22Rv1 (cell line): ENCODE measurements around the gene KIN.

Experiments used
- H3K27ac ChIP-seq: fragments of 450-650 bp; 2 replicates; pipeline ENCODE4 v1.5.1; 2017
- ZFX ChIP-seq: fragments of 450-650 bp; IDR thresholded peaks from 2 replicates; pipeline ENCODE4 v1.6.1; 2017; ENCODE audit warnings: antibody characterized with exemption, borderline replicate concordance
- TF ChIP-seq, protein P1 (sequence below): fragments of 450-650 bp; IDR thresholded peaks from 2 replicates; pipeline ENCODE4 v1.5.1; 2017; ENCODE audit warnings: mild to moderate bottlenecking

KIN gene

DNA sequence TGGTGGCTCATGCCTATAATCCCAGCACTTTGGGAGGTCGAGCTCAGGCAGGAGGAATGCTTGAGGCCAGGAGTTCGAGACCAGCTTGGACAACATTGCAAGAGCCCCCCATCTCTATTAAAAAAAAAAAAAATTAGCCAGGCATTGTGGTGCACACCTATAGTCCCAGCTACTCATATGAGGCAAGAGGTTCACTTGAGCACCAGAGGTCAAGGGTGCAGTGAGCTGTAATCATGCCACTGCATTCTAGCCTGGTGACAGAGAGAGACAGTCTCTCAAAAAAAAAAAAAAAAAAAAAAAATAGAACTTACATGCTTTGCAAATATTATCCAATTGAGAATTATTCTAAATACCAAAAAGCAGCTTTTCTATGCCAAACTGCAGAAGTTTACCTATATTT lies 11.0 kb downstream of the KIN start:
- no peak overlapping the region for H3K27ac ChIP-seq
- no peak for TF ChIP-seq ZFX
- TF ChIP-seq, protein P1, sequence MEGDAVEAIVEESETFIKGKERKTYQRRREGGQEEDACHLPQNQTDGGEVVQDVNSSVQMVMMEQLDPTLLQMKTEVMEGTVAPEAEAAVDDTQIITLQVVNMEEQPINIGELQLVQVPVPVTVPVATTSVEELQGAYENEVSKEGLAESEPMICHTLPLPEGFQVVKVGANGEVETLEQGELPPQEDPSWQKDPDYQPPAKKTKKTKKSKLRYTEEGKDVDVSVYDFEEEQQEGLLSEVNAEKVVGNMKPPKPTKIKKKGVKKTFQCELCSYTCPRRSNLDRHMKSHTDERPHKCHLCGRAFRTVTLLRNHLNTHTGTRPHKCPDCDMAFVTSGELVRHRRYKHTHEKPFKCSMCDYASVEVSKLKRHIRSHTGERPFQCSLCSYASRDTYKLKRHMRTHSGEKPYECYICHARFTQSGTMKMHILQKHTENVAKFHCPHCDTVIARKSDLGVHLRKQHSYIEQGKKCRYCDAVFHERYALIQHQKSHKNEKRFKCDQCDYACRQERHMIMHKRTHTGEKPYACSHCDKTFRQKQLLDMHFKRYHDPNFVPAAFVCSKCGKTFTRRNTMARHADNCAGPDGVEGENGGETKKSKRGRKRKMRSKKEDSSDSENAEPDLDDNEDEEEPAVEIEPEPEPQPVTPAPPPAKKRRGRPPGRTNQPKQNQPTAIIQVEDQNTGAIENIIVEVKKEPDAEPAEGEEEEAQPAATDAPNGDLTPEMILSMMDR, result no peak

- H3K27ac ChIP-seq, result peak overlapping the region; percentile 49
- TF ChIP-seq, protein P1, result no peak
- TF ChIP-seq ZFX, result no peak
These were observed 13.7 kb downstream of the KIN start for GRCh38 chr10:7773845-7774801.

DNA sequence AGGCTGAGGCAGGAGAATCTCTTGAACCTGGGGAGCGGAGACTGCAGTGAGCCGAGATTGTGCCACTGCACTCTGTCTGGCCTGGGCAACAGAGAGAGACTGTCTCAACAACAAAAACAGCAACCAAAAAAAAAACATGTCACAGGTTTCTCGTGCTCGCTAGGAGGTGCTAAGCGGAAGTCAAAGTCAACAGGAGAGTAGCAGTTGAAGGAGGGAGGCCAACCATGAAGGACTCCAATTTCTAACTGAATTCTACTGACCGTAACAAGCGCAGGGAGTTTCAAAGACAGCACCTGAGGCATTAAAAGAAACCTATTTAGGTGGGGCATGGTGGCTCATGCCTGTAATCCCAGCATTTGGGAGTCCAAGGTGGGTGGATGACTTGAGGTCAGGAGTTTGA lies 19.4 kb downstream of the KIN start:
- no peak overlapping the region for H3K27ac ChIP-seq
- TF ChIP-seq ZFX, result no peak
- TF ChIP-seq, protein P1, result no peak

DNA sequence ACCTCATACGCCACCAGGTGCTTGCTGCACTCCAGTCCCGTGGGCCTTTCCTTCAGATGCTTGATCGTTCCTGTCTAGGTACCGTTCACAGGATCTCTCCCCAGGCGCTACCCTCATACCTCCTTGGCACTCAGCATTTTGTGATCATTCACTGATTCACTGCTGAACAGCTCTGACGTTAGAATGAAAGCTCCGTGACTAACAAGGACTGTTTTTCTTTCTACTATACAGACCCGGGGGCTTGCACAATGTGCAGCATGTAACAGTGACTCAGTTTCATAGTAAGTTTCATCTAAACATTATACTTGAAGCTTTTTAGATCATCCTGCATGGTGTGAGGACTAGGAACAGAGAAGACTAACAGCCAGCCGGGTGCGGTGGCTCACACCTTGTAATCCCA lies 20.6 kb downstream of the KIN start:
- H3K27ac ChIP-seq, result no peak overlapping the region

DNA sequence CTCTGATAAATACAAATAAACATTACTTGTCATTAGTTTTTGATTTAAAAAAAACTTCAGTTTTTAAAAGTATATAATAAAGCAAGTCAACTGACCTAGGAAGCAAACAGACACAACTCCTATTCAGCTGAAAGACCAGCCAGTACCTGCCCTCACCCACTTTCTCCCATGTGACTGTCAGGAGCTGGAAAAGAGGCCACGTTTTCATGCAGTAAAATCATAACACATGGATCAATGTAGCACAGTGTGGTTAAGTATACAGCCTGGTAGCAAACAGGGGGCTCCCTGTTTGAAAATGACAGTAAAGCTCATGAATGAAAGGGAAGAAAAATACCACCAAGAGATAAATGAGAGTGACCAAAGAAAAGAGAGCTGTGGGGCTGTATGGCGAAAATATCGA lies 21.6 kb downstream of the KIN start:
- TF ChIP-seq ZFX, result no peak
- TF ChIP-seq, protein P1, result no peak

More for the DNA sequence above, 20.6 kb downstream of the KIN start:
- TF ChIP-seq, protein P1, result no peak
- no peak for TF ChIP-seq ZFX

GRCh38 chr10:7763929-7764328 lies 23.9 kb downstream of the KIN start:
- no peak for TF ChIP-seq ZFX
- H3K27ac ChIP-seq, result no peak overlapping the region

More for the DNA sequence above, 21.6 kb downstream of the KIN start:
- no peak overlapping the region for H3K27ac ChIP-seq

- H3K27ac ChIP-seq, result no peak overlapping the region
- no peak for TF ChIP-seq ZFX
- TF ChIP-seq, protein P1, result peak; percentile 88
These were observed 31.3 kb downstream of the KIN start for GRCh38 chr10:7756360-7756992.
